Activated naive CD8-positive, alpha-beta T cell treated with anti-CD3 and anti-CD28 coated beads for 36 hours (primary cell): ENCODE results near the gene FAXC. TPM values are rescaled to one million over a fixed set of nuclear protein-coding genes. Genes with fewer than 3 reads are reported as not detected.

ENCODE experiments used
- DNase-seq: peaks from one replicate; pipeline ENCODE4 v3.0.0; 2021
- H3K27ac Mint-ChIP-seq: one replicate; pipeline ENCODE4 v1.8.0; 2022; ENCODE audit warnings: mild to moderate bottlenecking, moderate library complexity, mixed read lengths
- H3K27me3 Mint-ChIP-seq: one replicate; pipeline ENCODE4 v1.8.0; 2022; ENCODE audit warnings: mild to moderate bottlenecking, mixed read lengths
- H3K36me3 Mint-ChIP-seq: one replicate; pipeline ENCODE4 v1.8.0; 2021; ENCODE audit warnings: mild to moderate bottlenecking, mixed read lengths
- H3K4me1 Mint-ChIP-seq: one replicate; pipeline ENCODE4 v1.8.0; 2021; ENCODE audit warnings: mixed read lengths
- H3K4me3 Mint-ChIP-seq: one replicate; pipeline ENCODE4 v1.8.0; 2022; ENCODE audit warnings: mild to moderate bottlenecking, moderate library complexity, mixed read lengths
- H3K9me3 Mint-ChIP-seq: one replicate; pipeline ENCODE4 v1.8.0; 2022; ENCODE audit warnings: mixed read lengths
- total RNA-seq, 2 experiments: library from RNA; stranded (reverse); gene quantifications; one replicate each; pipeline ENCODE4 v1.2.3, GENCODE V29; 2021

The FAXC gene
- total RNA-seq, 2 experiments from 2014 or later: not detected

DNA sequence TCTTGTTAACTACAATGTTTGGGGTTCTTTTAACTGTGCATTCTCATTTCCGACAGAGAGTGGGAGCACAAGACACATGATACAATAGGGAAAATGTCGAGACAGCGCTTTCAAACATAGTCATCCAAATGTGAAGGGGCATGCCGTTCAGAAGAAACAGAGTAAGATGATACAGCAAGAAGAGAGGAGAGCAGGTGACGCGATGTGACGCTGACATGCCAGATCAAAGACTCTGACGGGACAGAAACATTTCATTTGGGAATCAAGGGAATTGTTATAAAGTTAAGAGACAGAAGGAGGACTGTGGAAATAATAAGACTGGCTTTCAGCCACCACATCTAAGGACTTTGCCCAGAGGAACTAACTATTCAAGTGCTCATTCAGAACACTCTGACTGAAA, 117.4 kb downstream of the FAXC start:
- no peaks in the 10 kb centered on the region for H3K36me3 Mint-ChIP-seq
- no peak overlapping the region for H3K4me3 Mint-ChIP-seq
- peaks cover 33% of the 10 kb centered on the region for H3K27me3 Mint-ChIP-seq
- no peaks in the 10 kb centered on the region for H3K4me1 Mint-ChIP-seq
- no peak overlapping the region for H3K27ac Mint-ChIP-seq
- no peak for DNase-seq
- H3K9me3 Mint-ChIP-seq: no peaks in the 10 kb centered on the region

DNA sequence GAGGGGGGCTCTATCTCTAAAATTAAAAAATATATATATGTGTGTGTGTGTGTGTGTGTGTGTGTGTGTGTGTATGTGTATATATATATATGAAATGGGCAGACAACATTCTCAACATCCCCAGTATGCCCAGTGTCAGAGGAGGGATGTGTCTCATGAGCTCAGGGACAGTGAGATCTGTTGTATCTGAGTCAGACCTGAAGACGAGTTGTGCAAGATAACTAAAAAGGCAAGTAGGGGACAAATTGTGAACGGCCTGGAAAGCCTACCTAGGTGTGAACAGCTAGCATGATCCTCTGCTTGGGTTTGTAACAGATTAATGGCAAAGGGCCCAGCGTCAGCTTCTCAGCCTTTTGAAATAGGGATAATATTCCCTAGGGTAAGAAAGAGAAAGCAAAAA, 124.3 kb downstream of the FAXC start:
- Mint-ChIP-seq H3K4me3 (no peak overlapping the region), H3K36me3 (no peaks in the 10 kb centered on the region), H3K27ac (no peak overlapping the region), H3K9me3 (no peaks in the 10 kb centered on the region), H3K27me3 (peaks cover 14% of the 10 kb centered on the region), H3K4me1 (no peaks in the 10 kb centered on the region)
- DNase-seq: no peak

Other genes with a start within 250 kb of the FAXC start
- gene COQ3, start 44.5 kb upstream of the FAXC start, total RNA-seq: 10 to 100 TPM; 21.0 to 23.8 TPM
- 10 to 100 TPM; 88.8 to 91.6 TPM for gene PNISR, start 75.6 kb upstream of the FAXC start, total RNA-seq
- 10 to 100 TPM; 15.7 to 18.6 TPM for gene USP45, start 165.7 kb upstream of the FAXC start, total RNA-seq
- gene CCNC, start 219.0 kb upstream of the FAXC start, total RNA-seq: 10 to 100 TPM; 77.3 to 80.5 TPM